ENCODE data around the gene ASCC1. TPM values are rescaled to one million over a fixed set of nuclear protein-coding genes. Genes with fewer than 3 reads are reported as not detected.

Gene ASCC1
- total and polyA plus RNA-seq, 2 of the 13 experiments (the other 11 are each of a cell fraction or from before 2014, with no cell fraction given), result 21.6 to 30.1 TPM

DNA sequence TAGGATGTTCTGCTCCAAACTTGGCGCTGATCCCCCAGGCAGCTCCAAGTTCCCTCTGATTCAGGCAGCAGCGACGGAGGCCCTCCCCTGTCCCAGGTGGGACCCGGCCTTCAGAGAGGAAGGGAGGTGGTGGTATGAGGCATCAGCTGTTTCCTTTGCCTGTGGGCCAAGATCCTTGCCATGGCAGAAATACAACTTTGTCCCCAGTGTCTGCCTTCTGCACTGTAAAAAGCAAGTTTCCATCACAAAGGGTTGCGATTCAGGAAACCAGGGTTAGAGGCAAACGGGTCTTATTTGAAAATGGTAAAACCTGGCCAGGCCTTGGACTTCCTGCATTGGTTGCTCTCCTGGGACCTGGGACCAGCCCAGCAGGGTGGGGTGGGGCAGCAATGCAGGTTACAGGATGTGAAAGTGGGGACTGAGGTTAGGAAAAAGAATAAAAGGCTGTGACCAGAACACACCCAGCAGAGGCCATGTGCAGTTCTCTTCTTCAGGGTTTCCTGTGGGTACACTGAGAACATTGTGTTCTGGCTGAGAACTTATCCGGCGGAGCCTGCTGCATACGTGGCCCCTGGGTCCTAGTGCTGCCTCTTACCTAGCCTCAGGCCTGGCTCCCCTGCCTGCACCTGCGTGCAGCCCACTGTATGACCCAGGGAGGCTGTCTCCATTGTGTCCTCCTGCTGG, 32.5 kb upstream of the ASCC1 start (continued):
- TF ChIP-seq CBFB (CRISPR knock-in tag; IDR thresholded peaks at IDR 0.05) (0 out of 2 replicates have a peak, but pooled peaks have one; percentile 27), ZNF737 (CRISPR knock-in tag; IDR thresholded peaks at IDR 0.05; ENCODE audit: borderline replicate concordance) (no peak), SATB2 (CRISPR knock-in tag; IDR thresholded peaks at IDR 0.05) (no peak), ZNF44 (CRISPR knock-in tag; IDR thresholded peaks at IDR 0.05) (no peak), NPAS2 (CRISPR knock-in tag; IDR thresholded peaks at IDR 0.05; ENCODE audit: borderline replicate concordance) (no peak), NCOA1 (CRISPR knock-in tag; IDR thresholded peaks at IDR 0.05) (no peak), ZNF143 (CRISPR knock-in tag; IDR thresholded peaks at IDR 0.05) (no peak; the same call in 1 of the 2 replicates), DNMT1 (CRISPR knock-in tag; IDR thresholded peaks at IDR 0.05) (no peak; the same call in 1 of the 2 replicates), ZBTB7B (CRISPR knock-in tag; IDR thresholded peaks at IDR 0.05) (peak; percentile 64), ZNF878 (CRISPR knock-in tag; IDR thresholded peaks at IDR 0.05) (no peak), ZNF552 (CRISPR knock-in tag; IDR thresholded peaks at IDR 0.05; ENCODE audit: borderline replicate concordance) (no peak)
- TF ChIP-seq, protein P1, sequence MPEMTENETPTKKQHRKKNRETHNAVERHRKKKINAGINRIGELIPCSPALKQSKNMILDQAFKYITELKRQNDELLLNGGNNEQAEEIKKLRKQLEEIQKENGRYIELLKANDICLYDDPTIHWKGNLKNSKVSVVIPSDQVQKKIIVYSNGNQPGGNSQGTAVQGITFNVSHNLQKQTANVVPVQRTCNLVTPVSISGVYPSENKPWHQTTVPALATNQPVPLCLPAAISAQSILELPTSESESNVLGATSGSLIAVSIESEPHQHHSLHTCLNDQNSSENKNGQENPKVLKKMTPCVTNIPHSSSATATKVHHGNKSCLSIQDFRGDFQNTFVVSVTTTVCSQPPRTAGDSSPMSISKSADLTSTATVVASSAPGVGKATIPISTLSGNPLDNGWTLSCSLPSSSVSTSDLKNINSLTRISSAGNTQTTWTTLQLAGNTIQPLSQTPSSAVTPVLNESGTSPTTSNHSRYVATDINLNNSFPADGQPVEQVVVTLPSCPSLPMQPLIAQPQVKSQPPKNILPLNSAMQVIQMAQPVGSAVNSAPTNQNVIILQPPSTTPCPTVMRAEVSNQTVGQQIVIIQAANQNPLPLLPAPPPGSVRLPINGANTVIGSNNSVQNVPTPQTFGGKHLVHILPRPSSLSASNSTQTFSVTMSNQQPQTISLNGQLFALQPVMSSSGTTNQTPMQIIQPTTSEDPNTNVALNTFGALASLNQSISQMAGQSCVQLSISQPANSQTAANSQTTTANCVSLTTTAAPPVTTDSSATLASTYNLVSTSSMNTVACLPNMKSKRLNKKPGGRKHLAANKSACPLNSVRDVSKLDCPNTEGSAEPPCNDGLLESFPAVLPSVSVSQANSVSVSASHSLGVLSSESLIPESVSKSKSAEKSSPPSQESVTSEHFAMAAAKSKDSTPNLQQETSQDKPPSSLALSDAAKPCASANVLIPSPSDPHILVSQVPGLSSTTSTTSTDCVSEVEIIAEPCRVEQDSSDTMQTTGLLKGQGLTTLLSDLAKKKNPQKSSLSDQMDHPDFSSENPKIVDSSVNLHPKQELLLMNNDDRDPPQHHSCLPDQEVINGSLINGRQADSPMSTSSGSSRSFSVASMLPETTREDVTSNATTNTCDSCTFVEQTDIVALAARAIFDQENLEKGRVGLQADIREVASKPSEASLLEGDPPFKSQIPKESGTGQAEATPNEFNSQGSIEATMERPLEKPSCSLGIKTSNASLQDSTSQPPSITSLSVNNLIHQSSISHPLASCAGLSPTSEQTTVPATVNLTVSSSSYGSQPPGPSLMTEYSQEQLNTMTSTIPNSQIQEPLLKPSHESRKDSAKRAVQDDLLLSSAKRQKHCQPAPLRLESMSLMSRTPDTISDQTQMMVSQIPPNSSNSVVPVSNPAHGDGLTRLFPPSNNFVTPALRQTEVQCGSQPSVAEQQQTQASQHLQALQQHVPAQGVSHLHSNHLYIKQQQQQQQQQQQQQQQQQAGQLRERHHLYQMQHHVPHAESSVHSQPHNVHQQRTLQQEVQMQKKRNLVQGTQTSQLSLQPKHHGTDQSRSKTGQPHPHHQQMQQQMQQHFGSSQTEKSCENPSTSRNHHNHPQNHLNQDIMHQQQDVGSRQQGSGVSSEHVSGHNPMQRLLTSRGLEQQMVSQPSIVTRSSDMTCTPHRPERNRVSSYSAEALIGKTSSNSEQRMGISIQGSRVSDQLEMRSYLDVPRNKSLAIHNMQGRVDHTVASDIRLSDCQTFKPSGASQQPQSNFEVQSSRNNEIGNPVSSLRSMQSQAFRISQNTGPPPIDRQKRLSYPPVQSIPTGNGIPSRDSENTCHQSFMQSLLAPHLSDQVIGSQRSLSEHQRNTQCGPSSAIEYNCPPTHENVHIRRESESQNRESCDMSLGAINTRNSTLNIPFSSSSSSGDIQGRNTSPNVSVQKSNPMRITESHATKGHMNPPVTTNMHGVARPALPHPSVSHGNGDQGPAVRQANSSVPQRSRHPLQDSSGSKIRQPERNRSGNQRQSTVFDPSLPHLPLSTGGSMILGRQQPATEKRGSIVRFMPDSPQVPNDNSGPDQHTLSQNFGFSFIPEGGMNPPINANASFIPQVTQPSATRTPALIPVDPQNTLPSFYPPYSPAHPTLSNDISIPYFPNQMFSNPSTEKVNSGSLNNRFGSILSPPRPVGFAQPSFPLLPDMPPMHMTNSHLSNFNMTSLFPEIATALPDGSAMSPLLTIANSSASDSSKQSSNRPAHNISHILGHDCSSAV (CRISPR knock-in tag; IDR thresholded peaks at IDR 0.05; ENCODE audit: borderline replicate concordance), result no peak
- TF ChIP-seq, protein P2, sequence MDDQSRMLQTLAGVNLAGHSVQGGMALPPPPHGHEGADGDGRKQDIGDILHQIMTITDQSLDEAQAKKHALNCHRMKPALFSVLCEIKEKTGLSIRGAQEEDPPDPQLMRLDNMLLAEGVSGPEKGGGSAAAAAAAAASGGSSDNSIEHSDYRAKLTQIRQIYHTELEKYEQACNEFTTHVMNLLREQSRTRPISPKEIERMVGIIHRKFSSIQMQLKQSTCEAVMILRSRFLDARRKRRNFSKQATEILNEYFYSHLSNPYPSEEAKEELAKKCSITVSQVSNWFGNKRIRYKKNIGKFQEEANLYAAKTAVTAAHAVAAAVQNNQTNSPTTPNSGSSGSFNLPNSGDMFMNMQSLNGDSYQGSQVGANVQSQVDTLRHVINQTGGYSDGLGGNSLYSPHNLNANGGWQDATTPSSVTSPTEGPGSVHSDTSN (CRISPR knock-in tag; IDR thresholded peaks at IDR 0.05; ENCODE audit: borderline replicate concordance), result no peak; the same call in 1 of the 2 replicates
- TF ChIP-seq, protein P3, sequence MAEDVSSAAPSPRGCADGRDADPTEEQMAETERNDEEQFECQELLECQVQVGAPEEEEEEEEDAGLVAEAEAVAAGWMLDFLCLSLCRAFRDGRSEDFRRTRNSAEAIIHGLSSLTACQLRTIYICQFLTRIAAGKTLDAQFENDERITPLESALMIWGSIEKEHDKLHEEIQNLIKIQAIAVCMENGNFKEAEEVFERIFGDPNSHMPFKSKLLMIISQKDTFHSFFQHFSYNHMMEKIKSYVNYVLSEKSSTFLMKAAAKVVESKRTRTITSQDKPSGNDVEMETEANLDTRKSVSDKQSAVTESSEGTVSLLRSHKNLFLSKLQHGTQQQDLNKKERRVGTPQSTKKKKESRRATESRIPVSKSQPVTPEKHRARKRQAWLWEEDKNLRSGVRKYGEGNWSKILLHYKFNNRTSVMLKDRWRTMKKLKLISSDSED (CRISPR knock-in tag; IDR thresholded peaks at IDR 0.05), result no peak
- TF ChIP-seq, protein P4, sequence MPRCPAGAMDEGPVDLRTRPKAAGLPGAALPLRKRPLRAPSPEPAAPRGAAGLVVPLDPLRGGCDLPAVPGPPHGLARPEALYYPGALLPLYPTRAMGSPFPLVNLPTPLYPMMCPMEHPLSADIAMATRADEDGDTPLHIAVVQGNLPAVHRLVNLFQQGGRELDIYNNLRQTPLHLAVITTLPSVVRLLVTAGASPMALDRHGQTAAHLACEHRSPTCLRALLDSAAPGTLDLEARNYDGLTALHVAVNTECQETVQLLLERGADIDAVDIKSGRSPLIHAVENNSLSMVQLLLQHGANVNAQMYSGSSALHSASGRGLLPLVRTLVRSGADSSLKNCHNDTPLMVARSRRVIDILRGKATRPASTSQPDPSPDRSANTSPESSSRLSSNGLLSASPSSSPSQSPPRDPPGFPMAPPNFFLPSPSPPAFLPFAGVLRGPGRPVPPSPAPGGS (CRISPR knock-in tag; IDR thresholded peaks at IDR 0.05), result 0 out of 2 replicates have a peak, but pooled peaks have one; percentile 39

Data from HepG2 (cell line).